SK-N-SH (cell line): ENCODE results near the gene TMED1. TPM values are rescaled to one million over a fixed set of nuclear protein-coding genes. Genes with fewer than 3 reads are reported as not detected.
A peak's percentile ranks its signal among the peaks of the same experiment; 100 is the strongest.

ENCODE experiments used
- CTCF ChIA-PET: fragments of 300-600, 350-600 bp; formaldehyde crosslinking; extraction: SDS; loops from one replicate; lab custom pipeline; 2021; lab: Yijun Ruan, JAX
- POLR2A ChIA-PET: fragments of 350-600 bp; sonication (Branson Sonifier 250); formaldehyde crosslinking; extraction: SDS; loops from one replicate; lab custom pipeline; 2020; ENCODE audit warnings: antibody characterized with exemption, inconsistent platforms; lab: Yijun Ruan, JAX
- DNase-seq: peaks from one replicate; pipeline ENCODE4 v3.0.0; 2012
- H2AFZ ChIP-seq: fragments of 200-600 bp; sonication (generic); 2 replicates; pipeline ENCODE4 v1.8.1; 2016; ENCODE audit warnings: antibody characterized with exemption, mild to moderate bottlenecking, low read depth
- H3F3A ChIP-seq: fragments of 200-600 bp; sonication (generic); replicated peaks from 2 replicates; pipeline ENCODE3; 2016; ENCODE audit warnings: antibody characterized with exemption, mild to moderate bottlenecking; ENCODE audit not compliant: insufficient read depth
- H3K27ac ChIP-seq, 2 experiments: fragments of 200-500 bp in 1 of 2; fragments of 200-600 bp in 1 of 2; sonication (Bioruptor generic) in 1 of 2; sonication (generic), shearing (Covaris generic) in 1 of 2; 2 replicates each; pipeline versions ENCODE4 v1.5.1 to v1.6.1; 2014 to 2016; ENCODE audit warnings: low read depth in 2 of 2, inconsistent platforms in 1 of 2, low read length in 1 of 2, mild to moderate bottlenecking in 1 of 2, mixed read lengths in 1 of 2
- H3K27me3 ChIP-seq: fragments of 200-600 bp; sonication (generic), shearing (Covaris generic); 2 replicates; pipeline ENCODE4 v1.6.1; 2016; ENCODE audit warnings: mixed run types; ENCODE audit not compliant: insufficient read depth
- H3K36me3 ChIP-seq, 2 experiments: fragments of 200-500 bp in 1 of 2; fragments of 200-600 bp in 1 of 2; sonication (Bioruptor generic) in 1 of 2; sonication (generic) in 1 of 2; replicated peaks in 1 of 2; 2 replicates each; pipeline versions ENCODE3 to v1.5.1; 2014 to 2016; ENCODE audit warnings: low read length in 1 of 2, mild to moderate bottlenecking in 1 of 2; ENCODE audit not compliant: insufficient read depth in 2 of 2, control insufficient read depth in 1 of 2
- H3K4me1 ChIP-seq, 2 experiments: fragments of 200-500 bp in 1 of 2; fragments of 200-600 bp in 1 of 2; sonication (Bioruptor generic) in 1 of 2; sonication (generic), shearing (Covaris generic) in 1 of 2; 2 replicates each; pipeline versions ENCODE4 v1.5.1 to v1.6.1; 2014 to 2016; ENCODE audit warnings: low read depth in 1 of 2, low read length in 1 of 2, mixed run types in 1 of 2; ENCODE audit not compliant: insufficient read depth in 2 of 2, control insufficient read depth in 1 of 2
- H3K4me2 ChIP-seq: fragments of 200-600 bp; sonication (generic), shearing (Covaris generic); 2 replicates; pipeline ENCODE4 v1.6.1; 2017; ENCODE audit warnings: mixed run types
- H3K4me3 ChIP-seq, 2 experiments: fragments of 200-500 bp in 1 of 2; fragments of 200-600 bp in 1 of 2; sonication (Bioruptor generic) in 1 of 2; sonication (generic), shearing (Covaris generic) in 1 of 2; 2 replicates each; pipeline versions ENCODE4 v1.5.1 to v1.8.1; 2014 to 2016; ENCODE audit warnings: low read depth in 2 of 2, inconsistent platforms in 1 of 2, low read length in 1 of 2, mild to moderate bottlenecking in 1 of 2, mixed read lengths in 1 of 2, moderate library complexity in 1 of 2
- H3K79me2 ChIP-seq: fragments of 200-600 bp; sonication (generic); 2 replicates; pipeline ENCODE4 v1.8.1; 2017; ENCODE audit warnings: mild to moderate bottlenecking; ENCODE audit not compliant: insufficient read depth
- H3K9ac ChIP-seq: fragments of 200-600 bp; sonication (generic); 2 replicates; pipeline ENCODE4 v1.6.1; 2017; ENCODE audit warnings: mixed run types
- H3K9me2 ChIP-seq: fragments of 200-600 bp; sonication (generic); 2 replicates; pipeline ENCODE4 v1.6.1; 2017; ENCODE audit warnings: mixed run types
- H3K9me3 ChIP-seq: fragments of 200-600 bp; sonication (generic); 2 replicates; pipeline ENCODE4 v1.6.1; 2017; ENCODE audit warnings: mixed run types, mild to moderate bottlenecking, moderate library complexity
- H4K20me1 ChIP-seq: fragments of 200-600 bp; sonication (generic); 2 replicates; pipeline ENCODE4 v1.6.1; 2017; ENCODE audit warnings: mild to moderate bottlenecking, mixed run types; ENCODE audit not compliant: insufficient read depth
- CHD2 ChIP-seq: fragments of 150-350 bp; IDR thresholded peaks from 2 replicates; pipeline ENCODE4 v1.6.1; 2018; ENCODE audit warnings: low read length; ENCODE audit not compliant: partially characterized antibody
- FOXJ3 ChIP-seq: sonication (generic); formaldehyde crosslinking; IDR thresholded peaks from 2 replicates; pipeline ENCODE4 v1.5.1; 2020; ENCODE audit warnings: mild to moderate bottlenecking, missing genetic modification reagents
- IRF3 ChIP-seq: fragments of 150-350 bp; IDR thresholded peaks from 2 replicates; pipeline ENCODE4 v1.6.1; 2016; ENCODE audit warnings: mild to moderate bottlenecking, low read depth, low read length
- MAX ChIP-seq: IDR thresholded peaks from 2 replicates; pipeline ENCODE4 v1.4.0; 2012; ENCODE audit warnings: low read depth
- MEF2A ChIP-seq: IDR thresholded peaks from 2 replicates; pipeline ENCODE4 v1.4.0; 2012; ENCODE audit warnings: low read depth, borderline replicate concordance
- MXI1 ChIP-seq: IDR thresholded peaks from 2 replicates; pipeline ENCODE4 v1.6.1; 2012; ENCODE audit warnings: mild to moderate bottlenecking, low read depth, low read length, improper control_type of control experiment
- POLR2AphosphoS5 ChIP-seq: IDR thresholded peaks from 2 replicates; pipeline ENCODE4 v1.6.1; 2012; ENCODE audit warnings: low read depth, low read length
- RFX5 ChIP-seq: IDR thresholded peaks from 2 replicates; pipeline ENCODE4 v1.6.1; 2012; ENCODE audit warnings: mild to moderate bottlenecking, improper control_type of control experiment, low read length
- TAF1 ChIP-seq: IDR thresholded peaks from 2 replicates; pipeline ENCODE4 v1.6.1; 2012; ENCODE audit warnings: low read depth, mild to moderate bottlenecking, low read length, moderate library complexity, borderline replicate concordance
- USF1 ChIP-seq: IDR thresholded peaks from 2 replicates; pipeline ENCODE4 v1.4.0; 2012; ENCODE audit warnings: low read depth, borderline replicate concordance
- USF2 ChIP-seq: fragments of 150-350 bp; IDR thresholded peaks from 2 replicates; pipeline ENCODE4 v1.6.1; 2017; ENCODE audit warnings: antibody characterized with exemption, low read length, low read depth, borderline replicate concordance
- WGBS: methylation state at CpG from one replicate; pipeline ENCODE4 v1.1.6; 2017; ENCODE audit warnings: low lambda C conversion rate; 5-methylcytosine and 5-hydroxymethylcytosine counted together
- polyA plus RNA-seq, 3 experiments: library from polyadenylated mRNA; depleted of rRNA; stranded (reverse); fragments of >200 nt; gene quantifications; 2 replicates each; pipeline ENCODE4 v1.2.3, GENCODE V29; 2012

Gene TMED1
- polyA plus RNA-seq, 1 of the 3 experiments (the other 2 are of a cell fraction) = 92.4 TPM

- Histone ChIP-seq H3F3A (peaks cover 10% of the 10 kb centered on the region), H3K4me1 (peaks cover 0 to 13% of the 10 kb centered on the region in 2 experiments; a peak in 1 of 4 replicates), H3K4me3 (peak overlapping the region; percentile 62 to 71), H2AFZ (peak overlapping the region; percentile 96)
- peak; percentile 65 for TF ChIP-seq USF2
- peak; percentile 99 for TF ChIP-seq MAX
- peak; percentile 88 for TF ChIP-seq MXI1
- TF ChIP-seq MEF2A = peak; percentile 62; the same call in 1 of the 2 replicates
- no peak for TF ChIP-seq IRF3
- TF ChIP-seq USF1 = peak; percentile 91
- no peak for TF ChIP-seq TAF1
- TF ChIP-seq, all 33 proteins: peak for 5
- Histone ChIP-seq H3K9me3 (no peaks in the 10 kb centered on the region), H3K36me3 (peaks cover 8 to 11% of the 10 kb centered on the region in 2 experiments), H3K27me3 (no peaks in the 10 kb centered on the region), H3K9me2 (no peaks in the 10 kb centered on the region), H3K27ac (peak overlapping the region; percentile 97), H4K20me1 (no peaks in the 10 kb centered on the region), H3K79me2 (0 out of 2 replicates have a peak, but pooled peaks cover 10% of the 10 kb centered on the region), H3K9ac (peak overlapping the region; percentile 97), H3K4me2 (peak overlapping the region; percentile 91)
- 49% methylated on average over 31 of the region's 38 CpGs for WGBS
- ChIA-PET POLR2A (interaction anchor here (0.6 to 2.4 kb wide), 12 partner anchors 15 to 141 kb away, joined by 3 to 13 read pairs (median 5); partner anchors contain the start of genes DNM2 and SMARCA4), CTCF (interaction anchor here (0.8 to 11.1 kb wide), 21 partner anchors 10 to 394 kb away, joined by 3 to 146 read pairs (median 4); partner anchors contain the start of genes DNM2 and QTRT1)
- no peak for DNase-seq
Observed at GRCh38 chr19:10836479-10837330, 693 bp upstream of the TMED1 start.

GRCh38 chr19:10835089-10835753, 791 bp downstream of the TMED1 start:
- Histone ChIP-seq H3K4me1 (peaks cover 0 to 13% of the 10 kb centered on the region in 2 experiments; a peak in 1 of 4 replicates), H3K9ac (peak overlapping the region; percentile 60), H3K4me3 (peak overlapping the region; percentile 73 to 75), H3K27me3 (no peaks in the 10 kb centered on the region), H3K9me2 (no peaks in the 10 kb centered on the region), H2AFZ (peak overlapping the region; percentile 59; the same call in 1 of the 2 replicates), H3K36me3 (peaks cover 8 to 19% of the 10 kb centered on the region in 2 experiments), H3K27ac (peak overlapping the region; percentile 23 to 28; a peak in 2 of 4 replicates), H3K4me2 (peak overlapping the region; percentile 85), H3K79me2 (0 out of 2 replicates have a peak, but pooled peaks cover 10% of the 10 kb centered on the region), H4K20me1 (no peaks in the 10 kb centered on the region), H3K9me3 (no peaks in the 10 kb centered on the region), H3F3A (peaks cover 10% of the 10 kb centered on the region)
- no peak for DNase-seq
- TF ChIP-seq RFX5 (0 out of 2 replicates have a peak, but pooled peaks have one; percentile 36), CHD2 (no peak), MAX (0 out of 2 replicates have a peak, but pooled peaks have one; percentile 25), MXI1 (peak; percentile 53), FOXJ3 (no peak), POLR2AphosphoS5 (peak; percentile 20; the same call in 1 of the 2 replicates)
- 23% methylated on average over 9 of the region's 32 CpGs for WGBS
- CTCF ChIA-PET = interaction anchor here (1.0 to 11.1 kb wide), 13 partner anchors 9 to 135 kb away, joined by 3 to 146 read pairs (median 10); partner anchors contain the start of genes DNM2 and QTRT1
- POLR2A ChIA-PET = interaction anchor here (0.6 to 2.4 kb wide), 14 partner anchors 13 to 221 kb away, joined by 3 to 13 read pairs (median 4); partner anchors contain the start of genes DNM2 and SMARCA4
